GM21515 (cell line): ENCODE measurements around the gene PPP4R3B.

ENCODE experiments used
- ATAC-seq: cut with Tn5 transposase; IDR thresholded peaks from one replicate; pipeline ENCODE4 v1.9.1; 2021; ENCODE audit not compliant: unreplicated experiment

Gene PPP4R3B

DNA sequence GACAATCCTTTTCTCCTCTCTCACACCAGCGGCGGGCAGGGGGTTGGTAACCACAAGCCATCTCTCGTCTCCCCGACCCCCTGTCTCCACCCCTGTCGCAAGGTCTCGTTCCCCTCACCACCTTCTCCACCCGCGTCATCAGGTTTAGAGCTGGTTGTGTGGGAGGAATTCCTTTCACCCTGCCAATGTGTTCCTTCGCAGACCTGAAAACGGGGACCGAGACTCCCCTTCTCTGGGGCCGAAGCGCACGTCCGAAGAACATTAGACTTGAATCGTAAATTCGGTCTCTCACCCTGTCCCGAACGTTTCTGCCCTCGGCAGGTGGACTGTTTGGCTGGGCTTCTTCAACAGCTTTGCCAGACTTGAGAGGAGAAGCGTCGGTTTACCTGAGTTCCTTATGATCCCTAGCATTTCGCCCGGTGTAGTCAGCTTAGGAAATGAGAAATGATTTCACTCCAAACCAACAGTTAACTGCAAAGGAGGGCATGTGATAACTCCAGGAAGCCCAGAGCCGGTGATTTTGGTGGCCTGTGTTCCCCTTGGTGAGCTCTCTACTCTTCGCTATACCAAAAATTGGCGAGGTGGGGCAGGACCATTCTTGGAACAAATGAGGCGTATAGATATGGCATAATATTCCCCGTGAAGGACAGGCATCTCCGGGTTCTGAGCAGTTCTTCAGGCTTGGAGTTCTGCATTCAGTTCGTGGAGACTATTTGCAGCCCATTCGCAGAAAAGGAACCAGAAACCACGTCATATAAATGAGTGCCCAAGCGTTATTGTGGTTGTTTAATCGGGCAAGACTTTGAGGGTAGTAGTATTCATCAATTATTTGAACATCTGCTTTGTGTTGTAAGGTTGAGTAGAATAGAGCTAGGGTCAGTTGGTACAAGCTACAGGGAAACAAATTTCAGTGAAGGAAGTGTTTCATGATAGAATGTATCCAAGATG is 97.2 kb downstream of the PPP4R3B start:
- ATAC-seq = peak; percentile 19

DNA sequence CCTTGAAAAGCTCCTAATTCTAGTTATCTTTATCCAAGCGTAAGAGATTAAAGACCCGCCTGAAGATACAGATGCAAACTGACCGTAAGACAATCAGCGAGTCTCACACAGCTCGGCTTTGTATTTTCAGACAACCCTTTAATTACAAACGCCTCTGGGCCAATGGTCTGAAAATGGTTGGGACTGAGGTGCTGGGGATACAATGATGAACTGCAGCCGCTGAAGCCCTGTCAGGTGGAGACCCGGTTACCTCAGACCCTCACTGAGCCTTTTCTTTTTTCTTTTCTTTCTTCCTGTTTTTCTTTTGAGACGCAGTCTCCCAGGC is 98.6 kb downstream of the PPP4R3B start:
- peak; percentile 7 for ATAC-seq

DNA sequence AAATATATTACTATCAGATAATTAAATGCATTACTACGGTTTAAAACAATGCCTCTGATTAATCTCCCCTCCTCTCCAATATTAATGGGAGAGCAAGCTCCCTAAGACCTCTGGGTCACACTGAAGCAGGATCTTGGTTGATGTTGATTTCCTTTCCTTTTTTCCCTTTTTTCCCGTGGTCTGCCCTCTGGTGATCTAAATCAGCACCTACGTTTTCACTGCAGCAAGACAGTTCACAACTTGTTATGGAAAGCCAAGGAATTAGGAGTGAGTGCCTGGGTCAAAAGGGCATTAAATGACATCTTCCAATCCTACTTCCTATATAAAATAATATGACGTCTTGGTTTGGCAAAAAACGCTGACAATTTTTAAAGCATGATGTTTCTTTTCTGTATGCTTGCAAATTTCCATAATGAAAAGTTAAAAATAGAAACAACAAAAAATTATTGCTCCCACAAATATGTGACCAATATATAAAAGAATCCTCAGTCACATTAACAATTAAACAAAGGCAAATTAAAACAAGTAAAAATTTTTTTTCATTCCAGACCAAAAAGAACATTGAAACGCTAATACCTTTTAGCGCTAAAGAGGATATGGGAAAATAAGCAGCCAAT is 105.8 kb downstream of the PPP4R3B start:
- no peak for ATAC-seq

DNA sequence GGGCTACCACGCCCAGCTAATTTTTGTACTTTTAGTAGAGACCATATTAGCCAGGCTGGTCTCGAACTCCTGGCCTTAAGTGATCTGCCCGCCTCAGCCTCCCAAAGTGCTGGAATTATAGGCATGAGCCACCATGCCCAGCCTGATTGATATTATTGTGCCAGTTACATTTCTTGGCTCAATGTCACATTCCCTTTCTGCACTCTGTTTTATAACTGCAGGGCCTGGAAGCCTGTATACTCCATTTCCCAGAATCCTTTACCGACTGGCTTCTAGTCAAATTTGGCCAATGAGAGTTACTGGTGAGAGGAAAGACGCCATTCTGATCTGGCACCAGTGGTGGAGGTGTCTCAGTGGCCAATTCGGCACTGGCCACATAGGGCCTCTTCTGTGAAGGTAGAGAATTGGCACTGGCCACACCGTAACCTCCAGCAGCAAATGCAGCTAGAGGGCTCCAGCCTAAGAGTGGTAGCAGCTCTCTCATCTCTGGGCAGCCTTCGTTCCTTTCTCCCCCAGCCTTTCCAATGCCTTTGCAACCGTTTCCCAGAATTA is 114.8 kb downstream of the PPP4R3B start:
- no peak for ATAC-seq

DNA sequence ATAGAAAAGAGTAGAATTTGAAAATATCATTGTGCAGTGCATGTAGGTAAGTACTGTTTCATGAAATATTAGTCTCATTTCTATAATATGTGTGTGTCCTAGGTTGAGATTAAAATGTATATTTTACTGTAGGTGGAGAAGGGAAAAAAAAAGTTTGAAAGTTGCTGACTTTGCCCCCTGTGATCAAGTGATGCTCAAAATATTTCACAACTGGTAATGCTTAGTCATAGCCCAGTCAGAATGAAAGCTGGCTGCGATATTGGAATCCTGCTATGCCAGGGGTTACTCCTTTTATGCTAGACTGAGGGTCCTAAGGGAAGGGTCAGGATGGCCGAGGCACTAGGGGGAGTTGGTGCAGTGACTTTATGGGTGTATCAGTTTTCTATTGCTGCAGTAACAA is 117.4 kb downstream of the PPP4R3B start:
- no peak for ATAC-seq

DNA sequence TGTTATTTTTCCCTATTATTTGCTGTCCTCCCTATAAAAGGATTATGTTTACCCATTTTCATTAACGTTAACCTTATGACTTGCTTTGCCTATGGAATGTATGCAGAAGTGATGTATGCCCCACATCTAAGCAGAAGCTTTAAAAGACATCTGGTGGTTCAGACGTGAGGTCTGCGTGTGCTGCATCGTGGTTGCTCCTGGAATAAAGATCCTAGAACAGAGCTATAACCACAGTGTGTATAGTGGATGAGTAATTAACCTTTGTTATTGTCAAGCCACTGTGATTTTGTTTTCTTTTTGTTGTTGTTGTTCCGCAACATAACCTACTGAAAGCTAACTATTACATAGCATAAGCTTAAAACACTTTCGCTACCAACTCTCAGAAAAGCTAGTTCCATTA is 118.8 kb downstream of the PPP4R3B start:
- no peak for ATAC-seq
